GM18520 (cell line): Measurements from ENCODE around the gene CHID1.

Experiments used
- ATAC-seq: cut with Tn5 transposase; IDR thresholded peaks from one replicate; pipeline ENCODE4 v1.9.1; 2021; ENCODE audit not compliant: unreplicated experiment

CHID1 gene

DNA sequence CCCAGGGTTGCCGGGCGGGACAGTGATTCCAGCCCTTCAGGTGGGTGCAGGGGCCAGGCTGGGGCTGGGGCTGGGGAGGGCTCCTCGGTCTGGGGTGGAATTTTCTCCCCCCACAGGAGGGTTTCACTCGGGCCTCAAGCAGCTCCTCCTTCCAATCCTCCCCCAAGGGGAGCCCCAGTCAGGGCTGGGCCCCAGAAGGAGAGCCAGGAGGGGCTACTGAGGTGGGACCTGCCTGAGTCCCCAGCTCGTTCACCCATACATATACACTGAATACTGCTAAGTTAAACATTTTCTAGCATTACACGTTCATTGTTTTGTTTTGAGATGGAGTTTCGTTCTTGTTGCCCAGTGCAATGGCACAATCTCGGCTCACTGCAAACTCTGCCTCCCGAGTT is 84.4 kb downstream of the CHID1 start:
- ATAC-seq, result no peak

DNA sequence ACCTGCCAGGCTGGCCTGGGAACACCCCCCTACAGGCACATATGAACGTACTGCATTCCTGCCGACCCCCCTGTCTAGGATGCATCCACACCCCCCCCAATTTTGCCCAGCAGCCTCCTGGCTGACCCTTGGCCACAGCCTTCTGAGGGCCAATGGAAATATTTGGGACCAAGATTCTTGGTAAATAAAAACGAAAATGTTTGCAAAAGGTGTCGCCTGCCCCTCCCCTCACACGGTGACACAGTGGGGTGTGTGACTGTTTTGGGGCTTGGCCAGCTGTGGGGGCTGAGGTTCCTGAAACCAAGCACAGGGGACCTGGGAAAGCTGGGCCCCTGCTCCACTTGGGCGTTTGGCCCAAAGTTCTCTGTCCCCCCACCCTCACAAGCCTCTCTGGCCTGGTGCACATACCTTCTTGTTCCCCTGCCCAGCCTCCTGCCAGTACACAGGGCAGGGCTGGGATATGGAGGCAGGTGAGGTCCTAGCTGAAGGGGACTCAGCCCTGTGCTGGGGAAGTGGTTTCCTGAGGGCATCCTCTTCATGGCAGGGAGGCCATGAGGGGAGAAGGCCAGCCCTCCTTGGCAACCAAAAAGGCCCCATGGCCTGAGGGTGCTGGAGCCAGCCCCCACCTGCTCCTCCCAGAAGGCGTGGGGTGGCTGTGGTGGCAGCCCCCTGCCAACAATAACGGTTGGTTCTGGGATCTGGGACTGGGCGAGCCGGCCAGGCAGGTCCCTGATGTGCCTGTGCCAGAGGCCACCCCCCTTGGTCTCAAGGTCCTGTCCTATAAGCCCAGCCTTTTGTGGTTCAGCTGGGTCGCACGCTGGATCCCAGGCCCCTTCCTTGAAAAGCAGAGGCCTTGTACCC is 85.0 kb downstream of the CHID1 start:
- ATAC-seq, result no peak

DNA sequence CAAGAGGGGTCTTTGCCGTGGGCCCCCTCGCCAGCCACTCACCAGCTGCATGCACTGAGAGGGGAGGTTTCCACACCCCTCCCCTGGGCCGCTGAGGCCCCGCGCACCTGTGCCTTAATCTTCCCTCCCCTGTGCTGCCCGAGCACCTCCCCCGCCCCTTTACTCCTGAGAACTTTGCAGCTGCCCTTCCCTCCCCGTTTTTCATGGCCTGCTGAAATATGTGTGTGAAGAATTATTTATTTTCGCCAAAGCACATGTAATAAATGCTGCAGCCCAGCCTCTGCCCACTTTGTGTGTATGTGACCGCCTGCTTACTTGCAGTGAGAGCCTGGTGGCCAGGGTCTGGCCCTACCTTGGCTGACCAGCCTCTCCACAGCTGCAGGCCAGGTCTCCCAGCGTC is 85.7 kb downstream of the CHID1 start:
- ATAC-seq, result no peak

DNA sequence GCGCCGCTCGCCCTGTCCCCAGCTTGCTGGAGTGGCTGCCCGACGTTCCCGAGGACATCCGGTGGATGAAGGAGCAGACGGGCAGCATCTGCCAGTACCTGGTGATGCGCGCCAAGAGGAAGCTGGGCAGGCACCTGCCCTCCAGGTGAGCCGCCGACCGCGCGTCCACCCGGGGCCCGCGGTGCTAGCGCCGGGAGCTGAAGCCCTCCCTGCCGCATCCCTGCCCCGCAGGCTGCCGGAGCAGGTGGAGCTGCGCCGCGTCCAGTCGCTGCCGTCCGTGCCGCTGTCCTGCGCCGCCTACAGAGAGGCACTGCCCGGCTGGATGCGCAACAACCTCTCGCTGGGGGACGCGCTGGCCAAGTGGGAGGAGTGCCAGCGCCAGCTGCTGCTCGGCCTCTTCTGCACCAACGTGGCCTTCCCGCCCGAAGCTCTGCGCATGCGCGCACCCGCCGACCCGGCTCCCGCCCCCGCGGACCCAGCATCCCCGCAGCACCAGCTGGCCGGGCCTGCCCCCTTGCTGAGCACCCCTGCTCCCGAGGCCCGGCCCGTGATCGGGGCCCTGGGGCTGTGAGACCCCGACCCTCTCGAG is 86.2 kb downstream of the CHID1 start:
- no peak for ATAC-seq

DNA sequence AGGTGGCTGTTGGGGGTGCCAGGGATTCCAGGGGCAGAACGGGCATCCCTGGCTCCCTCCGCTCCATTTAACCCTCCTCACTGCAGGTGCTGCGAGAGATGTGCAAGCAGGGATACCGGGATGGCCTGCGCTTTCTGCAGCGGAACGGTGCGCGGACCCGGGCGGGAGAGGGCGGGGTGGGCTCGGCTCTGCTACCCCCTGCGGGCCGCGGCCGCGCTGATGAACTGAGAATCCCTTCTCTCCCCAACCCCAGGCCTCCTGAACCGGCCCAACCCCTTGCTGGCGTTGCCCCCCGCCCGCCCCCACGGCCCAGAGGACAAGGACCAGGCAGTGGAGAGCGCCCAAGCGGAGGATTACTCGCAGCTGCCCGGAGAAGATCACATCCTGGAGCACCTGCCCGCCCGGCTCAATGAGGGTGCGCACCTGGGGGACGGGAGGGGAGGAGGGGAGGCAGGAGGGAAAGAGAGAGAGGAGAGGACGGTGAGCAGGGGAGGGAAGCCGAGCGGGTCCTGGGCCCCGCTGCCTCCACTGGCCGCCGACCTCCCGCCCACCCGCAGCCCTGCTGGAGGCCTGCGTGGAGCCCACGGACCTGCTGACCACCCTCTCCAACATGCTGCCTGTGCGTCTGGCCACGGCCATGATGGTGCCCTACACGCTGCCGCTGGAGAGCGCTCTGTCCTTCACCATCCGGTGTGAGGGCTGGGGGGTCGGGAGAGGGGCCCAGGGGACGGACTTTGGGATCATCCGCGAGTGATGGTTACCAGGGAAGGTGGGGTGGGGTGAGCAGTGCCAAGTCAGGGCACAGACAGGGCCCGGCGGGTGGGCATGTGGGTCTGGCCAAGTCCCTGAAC is 86.9 kb downstream of the CHID1 start:
- ATAC-seq, result no peak

DNA sequence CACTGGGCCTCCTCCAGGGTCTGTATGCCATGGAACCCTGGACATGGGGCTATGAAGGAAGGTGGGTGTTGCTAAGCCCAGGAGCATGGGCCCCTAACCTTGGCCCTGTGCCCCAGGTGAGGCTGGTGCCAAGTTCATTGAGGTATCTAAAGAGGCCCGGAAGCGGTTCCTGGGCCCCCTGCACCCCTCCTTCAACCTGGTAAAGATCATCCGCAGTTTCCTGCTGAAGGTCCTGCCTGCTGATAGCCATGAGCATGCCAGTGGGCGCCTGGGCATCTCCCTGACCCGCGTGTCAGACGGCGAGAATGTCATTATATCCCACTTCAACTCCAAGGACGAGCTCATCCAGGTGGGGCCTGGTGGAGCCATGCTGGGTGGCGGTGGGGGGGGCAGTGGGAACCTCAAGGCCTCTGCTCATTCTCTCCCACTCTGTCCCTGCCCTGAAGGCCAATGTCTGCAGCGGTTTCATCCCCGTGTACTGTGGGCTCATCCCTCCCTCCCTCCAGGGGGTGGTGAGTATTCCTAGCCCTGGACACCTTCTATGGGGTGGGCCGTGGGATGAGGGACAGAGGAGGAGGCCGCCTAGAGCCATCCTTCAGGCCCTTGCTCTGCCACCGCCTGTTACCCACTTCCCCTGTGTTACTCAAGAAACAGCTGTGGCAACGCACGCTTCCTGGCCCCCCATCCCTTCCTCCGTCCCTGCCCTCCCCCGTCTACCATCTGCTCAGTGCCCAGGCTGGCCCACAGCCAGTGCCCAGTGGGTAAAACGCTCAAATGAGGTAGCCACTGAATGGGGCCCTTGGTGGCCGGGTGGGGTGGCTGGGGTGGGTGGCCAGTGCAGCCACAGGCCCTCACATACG is 88.9 kb downstream of the CHID1 start:
- no peak for ATAC-seq

DNA sequence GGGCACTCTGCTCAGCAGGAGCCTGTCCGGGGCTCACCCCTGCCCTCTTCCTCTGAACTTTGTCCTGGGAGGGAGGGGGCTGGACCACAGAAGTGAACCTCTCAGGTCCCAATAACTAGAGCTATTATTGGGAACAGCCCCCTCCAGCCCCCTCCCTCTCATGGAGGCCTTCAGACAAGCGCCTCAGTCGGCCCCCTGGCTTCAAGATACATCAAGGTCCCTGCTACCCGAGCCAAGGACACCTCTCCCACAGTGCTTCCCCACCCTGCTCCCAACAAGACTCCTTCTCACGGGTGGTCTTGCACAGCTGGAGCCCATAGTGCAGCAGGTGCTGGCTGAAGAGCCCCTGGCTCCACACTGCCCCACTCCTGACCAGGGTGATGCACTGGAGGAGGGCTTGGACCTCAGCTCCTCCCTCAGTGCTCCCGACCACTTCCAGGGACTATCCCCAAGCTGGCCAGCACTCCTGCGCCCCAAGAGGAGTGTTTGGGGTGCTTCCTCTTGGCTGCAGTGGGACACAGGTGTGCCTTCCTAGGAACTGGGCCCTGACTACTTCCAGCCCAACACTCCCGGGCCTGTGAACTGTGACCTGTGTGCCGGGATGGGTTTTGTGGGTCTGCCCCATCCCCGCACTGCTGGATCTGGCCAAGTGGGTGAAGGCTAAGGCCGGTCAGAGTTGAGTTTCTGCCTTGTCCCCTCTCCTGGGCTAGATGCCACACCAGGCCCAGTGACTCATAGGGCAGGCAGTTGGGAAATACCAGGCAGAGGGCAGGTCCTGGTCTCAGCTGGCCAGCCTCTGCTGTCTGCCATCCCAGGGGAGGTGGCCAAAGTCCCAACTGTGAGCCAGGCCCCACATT is 89.7 kb downstream of the CHID1 start:
- ATAC-seq, result no peak

DNA sequence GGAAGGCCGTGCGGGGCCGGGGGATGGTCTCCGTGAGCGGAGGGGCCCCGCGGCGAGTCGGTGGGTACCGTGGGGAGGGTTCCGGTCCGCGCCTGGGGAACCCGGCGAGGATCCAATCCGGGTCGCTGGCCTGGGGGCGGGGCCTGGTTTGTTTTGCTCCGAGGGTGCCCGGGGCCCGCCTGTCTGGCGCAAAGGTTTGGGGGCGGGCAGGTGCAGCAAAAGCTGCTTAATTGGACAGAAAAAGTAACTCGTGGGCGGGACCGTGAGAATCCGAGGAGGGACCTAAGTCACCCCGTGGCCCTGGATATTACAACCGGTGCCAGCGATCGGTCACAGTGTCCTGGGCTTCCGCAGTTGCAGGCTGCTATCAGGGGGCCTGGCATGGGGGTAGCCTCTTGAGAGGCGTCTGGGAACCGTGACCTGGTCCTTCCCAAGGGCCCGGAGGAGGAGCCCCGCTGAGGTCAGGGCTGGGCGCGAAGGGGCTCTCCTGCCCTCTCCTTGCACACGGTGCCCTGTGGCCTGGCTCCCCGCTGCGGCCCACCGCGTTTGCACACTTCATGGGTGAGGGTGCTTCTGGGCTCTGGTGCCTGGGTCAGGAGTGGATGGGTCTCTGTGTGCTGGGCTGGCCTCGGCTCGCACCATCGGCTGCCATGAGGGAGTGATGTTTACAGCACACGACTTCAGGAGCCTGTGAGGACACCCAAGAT is 90.5 kb downstream of the CHID1 start:
- ATAC-seq, result peak; percentile 30

DNA sequence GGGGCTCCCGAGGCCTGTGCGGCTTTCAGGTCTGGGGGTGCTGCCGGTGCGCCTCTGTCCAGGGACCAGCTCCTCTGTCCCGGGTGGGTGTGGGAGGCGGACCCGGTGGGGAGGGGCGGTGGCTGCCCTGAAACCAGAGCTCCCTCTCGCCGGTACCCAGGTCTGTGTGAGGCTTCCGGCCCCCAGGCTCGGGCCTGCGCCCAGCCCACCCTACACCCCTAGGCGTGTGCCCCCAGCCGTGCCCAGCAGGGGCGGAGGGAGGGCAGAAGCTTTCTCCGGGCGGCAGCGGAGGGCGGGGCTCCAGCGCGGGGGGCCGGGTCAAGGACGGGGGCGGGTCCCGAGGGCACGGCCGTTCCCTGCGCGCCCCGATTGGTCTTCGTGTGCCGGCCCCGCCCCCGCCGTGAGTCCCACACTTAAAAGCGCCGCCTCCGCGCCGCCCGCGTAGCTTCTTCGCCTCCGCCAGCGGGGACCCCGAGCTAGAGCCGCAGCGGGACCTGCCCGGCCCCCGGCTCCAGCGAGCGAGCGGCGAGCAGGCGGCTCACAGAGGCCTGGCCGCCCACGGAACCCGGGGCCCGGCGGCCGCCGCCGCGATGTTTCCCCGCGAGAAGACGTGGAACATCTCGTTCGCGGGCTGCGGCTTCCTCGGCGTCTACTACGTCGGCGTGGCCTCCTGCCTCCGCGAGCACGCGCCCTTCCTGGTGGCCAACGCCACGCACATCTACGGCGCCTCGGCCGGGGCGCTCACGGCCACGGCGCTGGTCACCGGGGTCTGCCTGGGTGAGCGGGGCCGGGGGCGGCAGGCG is 91.3 kb downstream of the CHID1 start:
- ATAC-seq, result peak; percentile 42

DNA sequence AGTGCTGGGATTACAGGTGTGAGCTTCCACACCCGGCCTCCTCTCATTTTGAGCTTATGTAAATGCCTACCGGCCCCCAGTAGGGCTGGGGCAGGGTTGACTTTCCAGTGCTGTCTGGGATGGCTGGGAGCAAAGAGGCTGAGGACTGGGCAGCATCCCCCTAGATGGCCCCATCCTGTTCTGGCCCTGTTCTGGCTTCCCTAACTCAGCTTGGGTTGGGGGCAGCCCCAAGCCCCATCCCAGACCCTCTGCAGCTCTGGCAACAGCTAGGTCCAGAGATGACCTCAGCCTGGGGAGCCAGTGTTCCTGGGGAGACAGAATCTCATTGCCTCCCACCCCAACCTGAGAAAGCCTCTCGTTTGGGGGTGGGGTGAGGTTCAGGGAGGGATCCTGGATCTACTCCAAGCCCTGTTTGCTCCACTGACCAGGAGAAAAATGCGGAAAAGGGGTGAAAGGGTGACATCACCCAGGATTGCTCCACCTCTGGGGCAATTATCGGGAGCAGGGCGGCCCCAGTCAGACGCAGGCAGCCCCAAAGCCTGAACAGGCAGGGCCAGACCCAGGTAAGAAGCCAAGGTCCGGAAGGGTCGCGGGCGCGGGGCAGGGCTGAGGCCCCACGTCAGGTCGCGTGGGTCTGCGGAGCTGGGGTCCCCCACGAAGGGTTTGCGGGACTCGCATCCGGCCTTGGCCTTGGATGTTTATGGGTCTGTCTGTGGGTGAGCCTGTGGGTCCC is 92.0 kb downstream of the CHID1 start, which contains the start of gene PNPLA2:
TSS of gene PNPLA2 (plus strand) at position 519 of the 733 bp plus-strand sequence. CDS start 805 bp downstream, outside the sequence.
- no peak for ATAC-seq
